CD14-positive monocyte (primary cell): ENCODE measurements around the gene LIN37. TPM values are rescaled to one million over a fixed set of nuclear protein-coding genes. Genes with fewer than 3 reads are reported as not detected.

ENCODE experiments used
- DNase-seq, 3 donors: peaks; one replicate each; pipeline ENCODE4 v3.0.0-alpha.2; 2011 to 2022
- H2AFZ ChIP-seq: 2 replicates; pipeline ENCODE4 v1.6.0; 2012; ENCODE audit warnings: mild to moderate bottlenecking, low read depth, low read length, inconsistent platforms; ENCODE audit not compliant: insufficient read depth, poor library complexity, severe bottlenecking
- H3K27ac ChIP-seq, 2 donors: 1 replicate in 1 of 2; 2 replicates in 1 of 2; pipeline ENCODE4 v1.5.1; 2012 to 2013; ENCODE audit warnings: low read length in 2 of 2, control low read depth in 1 of 2, inconsistent platforms in 1 of 2, low read depth in 1 of 2, mild to moderate bottlenecking in 1 of 2
- H3K27me3 ChIP-seq, 2 donors: one replicate each; pipeline versions ENCODE4 v1.6.0 to v1.6.1; 2011 to 2013; ENCODE audit warnings: low read length in 2 of 2; ENCODE audit not compliant: control insufficient read depth in 2 of 2, insufficient read depth in 2 of 2
- H3K36me3 ChIP-seq, 2 donors: replicated peaks in 1 of 2; 1 replicate in 1 of 2; 2 replicates in 1 of 2; pipeline versions ENCODE4 v1.5.1 to v1.6.1; 2012 to 2013; ENCODE audit warnings: low read length in 2 of 2, control low read depth in 1 of 2, inconsistent platforms in 1 of 2, mild to moderate bottlenecking in 1 of 2; ENCODE audit not compliant: insufficient read depth in 2 of 2, control insufficient read depth in 1 of 2
- H3K4me1 ChIP-seq, 2 donors: 1 replicate in 1 of 2; 2 replicates in 1 of 2; pipeline versions ENCODE4 v1.5.1 to v1.6.1; 2012 to 2013; ENCODE audit warnings: low read length in 2 of 2, control low read depth in 1 of 2, inconsistent platforms in 1 of 2, mild to moderate bottlenecking in 1 of 2, moderate library complexity in 1 of 2; ENCODE audit not compliant: insufficient read depth in 2 of 2, control insufficient read depth in 1 of 2
- H3K4me2 ChIP-seq: replicated peaks from 2 replicates; pipeline ENCODE3; 2012; ENCODE audit warnings: low read length, moderate library complexity, mild to moderate bottlenecking; ENCODE audit not compliant: poor library complexity, severe bottlenecking; ENCODE audit errors: extremely low read depth
- H3K4me3 ChIP-seq, 3 experiments: fragments of 200-600 bp in 1 of 3; sonication (generic) in 1 of 3; replicated peaks in 1 of 3; 1 replicate in 2 of 3; 2 replicates in 1 of 3; pipeline ENCODE4 v1.5.1; 2011 to 2013; ENCODE audit warnings: low read length in 3 of 3, mild to moderate bottlenecking in 3 of 3, control low read depth in 2 of 3, low read depth in 2 of 3, inconsistent platforms in 1 of 3, moderate library complexity in 1 of 3
- H3K79me2 ChIP-seq: 2 replicates; pipeline ENCODE4 v1.6.0; 2012; ENCODE audit warnings: mild to moderate bottlenecking, control low read depth, inconsistent platforms, low read length, moderate library complexity; ENCODE audit not compliant: insufficient read depth
- H3K9ac ChIP-seq: 2 replicates; pipeline ENCODE4 v1.6.0; 2017; ENCODE audit warnings: low read length, mild to moderate bottlenecking; ENCODE audit not compliant: insufficient read depth, poor library complexity, severe bottlenecking
- H3K9me3 ChIP-seq, 2 donors: replicated peaks in 1 of 2; 1 replicate in 1 of 2; 2 replicates in 1 of 2; pipeline versions ENCODE4 v1.5.1 to v1.6.1; 2012 to 2013; ENCODE audit warnings: low read length in 2 of 2, control low read depth in 1 of 2; ENCODE audit not compliant: control insufficient read depth in 1 of 2, insufficient read depth in 1 of 2
- H4K20me1 ChIP-seq: 2 replicates; pipeline ENCODE4 v1.6.0; 2012; ENCODE audit warnings: mild to moderate bottlenecking, low read length, control low read depth, moderate library complexity; ENCODE audit not compliant: insufficient read depth
- H3K27ac Mint-ChIP-seq, 7 donors: one replicate each; pipeline ENCODE4 v1.8.0; 2020; ENCODE audit warnings: mild to moderate bottlenecking in 7 of 7, mixed read lengths in 7 of 7, moderate library complexity in 6 of 7, inconsistent platforms in 2 of 7
- H3K27me3 Mint-ChIP-seq, 3 donors: one replicate each; pipeline ENCODE4 v1.8.0; 2021 to 2022; ENCODE audit warnings: low read depth in 3 of 3, mild to moderate bottlenecking in 3 of 3, mixed read lengths in 3 of 3, moderate library complexity in 3 of 3, inconsistent platforms in 1 of 3
- H3K36me3 Mint-ChIP-seq, 2 donors: one replicate each; pipeline ENCODE4 v1.8.0; 2020; ENCODE audit warnings: mixed read lengths in 2 of 2, inconsistent platforms in 1 of 2, mild to moderate bottlenecking in 1 of 2
- H3K4me1 Mint-ChIP-seq: one replicate; pipeline ENCODE4 v1.8.0; 2020; ENCODE audit warnings: mild to moderate bottlenecking, mixed read lengths
- H3K4me3 Mint-ChIP-seq, 2 donors: one replicate each; pipeline ENCODE4 v1.8.0; 2020; ENCODE audit warnings: mild to moderate bottlenecking in 2 of 2, mixed read lengths in 2 of 2, moderate library complexity in 1 of 2
- H3K9me3 Mint-ChIP-seq, 7 donors: one replicate each; pipeline ENCODE4 v1.8.0; 2020 to 2022; ENCODE audit warnings: mixed read lengths in 7 of 7, mild to moderate bottlenecking in 6 of 7, moderate library complexity in 6 of 7, inconsistent platforms in 2 of 7
- WGBS: methylation state at CpG from one replicate; pipeline ENCODE4 v1.1.5; 2013; ENCODE audit warnings: missing lambda C conversion rate; ENCODE audit not compliant: insufficient coverage; 5-methylcytosine and 5-hydroxymethylcytosine counted together
- intact Hi-C, 2 donors: fragments of 100-400 bp; cut with micrococcal nuclease; formaldehyde crosslinking; loops; one replicate each; pipeline versions ENCODE4 v1.15.0 to v1.15.1; 2023
- polyA plus RNA-seq, 3 donors: library from polyadenylated mRNA; depleted of rRNA in 1 of 3; unstranded in 2 of 3; stranded (reverse) in 1 of 3; fragments of 300-500 nt in 2 of 3; fragments of >200 nt in 1 of 3; fragmentation: Illumina TruSeq in 2 of 3; gene quantifications; 1 replicate in 2 of 3; 2 replicates in 1 of 3; pipeline ENCODE4 v1.2.3, GENCODE V29; 2012 to 2021
- TF ChIP-seq, protein P1 (sequence below): fragments of 200-600 bp; IDR thresholded peaks from one replicate; pipeline ENCODE4 v1.8.0; 2022; ENCODE audit warnings: antibody characterized with exemption, mild to moderate bottlenecking

Gene LIN37
- polyA plus RNA-seq, 3 donors = 5.6 to 28.6 (median 7.2) TPM

DNA sequence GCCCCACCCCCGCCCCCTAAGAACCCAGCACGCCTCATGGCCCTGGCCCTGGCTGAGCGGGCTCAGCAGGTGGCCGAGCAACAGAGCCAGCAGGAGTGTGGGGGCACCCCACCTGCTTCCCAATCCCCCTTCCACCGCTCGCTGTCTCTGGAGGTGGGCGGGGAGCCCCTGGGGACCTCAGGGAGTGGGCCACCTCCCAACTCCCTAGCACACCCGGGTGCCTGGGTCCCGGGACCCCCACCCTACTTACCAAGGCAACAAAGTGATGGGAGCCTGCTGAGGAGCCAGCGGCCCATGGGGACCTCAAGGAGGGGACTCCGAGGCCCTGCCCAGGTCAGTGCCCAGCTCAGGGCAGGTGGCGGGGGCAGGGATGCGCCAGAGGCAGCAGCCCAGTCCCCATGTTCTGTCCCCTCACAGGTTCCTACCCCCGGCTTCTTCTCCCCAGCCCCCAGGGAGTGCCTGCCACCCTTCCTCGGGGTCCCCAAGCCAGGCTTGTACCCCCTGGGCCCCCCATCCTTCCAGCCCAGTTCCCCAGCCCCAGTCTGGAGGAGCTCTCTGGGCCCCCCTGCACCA, 38.9 kb downstream of the LIN37 start:
- no peak for DNase-seq
- Histone ChIP-seq H3K27me3 (no peaks in the 10 kb centered on the region), H3K36me3 (peaks cover 17 to 24% of the 10 kb centered on the region in 2 donors), H3K4me3 (no peak overlapping the region), H3K79me2 (no peaks in the 10 kb centered on the region), H4K20me1 (no peaks in the 10 kb centered on the region), H2AFZ (no peak overlapping the region), H3K9ac (no peak overlapping the region), H3K4me2 (no peak overlapping the region), H3K4me1 (no peaks in the 10 kb centered on the region), H3K27ac (no peak overlapping the region), H3K9me3 (no peaks in the 10 kb centered on the region)
- no peak overlapping the region for H3K4me3 Mint-ChIP-seq
- TF ChIP-seq, protein P1, sequence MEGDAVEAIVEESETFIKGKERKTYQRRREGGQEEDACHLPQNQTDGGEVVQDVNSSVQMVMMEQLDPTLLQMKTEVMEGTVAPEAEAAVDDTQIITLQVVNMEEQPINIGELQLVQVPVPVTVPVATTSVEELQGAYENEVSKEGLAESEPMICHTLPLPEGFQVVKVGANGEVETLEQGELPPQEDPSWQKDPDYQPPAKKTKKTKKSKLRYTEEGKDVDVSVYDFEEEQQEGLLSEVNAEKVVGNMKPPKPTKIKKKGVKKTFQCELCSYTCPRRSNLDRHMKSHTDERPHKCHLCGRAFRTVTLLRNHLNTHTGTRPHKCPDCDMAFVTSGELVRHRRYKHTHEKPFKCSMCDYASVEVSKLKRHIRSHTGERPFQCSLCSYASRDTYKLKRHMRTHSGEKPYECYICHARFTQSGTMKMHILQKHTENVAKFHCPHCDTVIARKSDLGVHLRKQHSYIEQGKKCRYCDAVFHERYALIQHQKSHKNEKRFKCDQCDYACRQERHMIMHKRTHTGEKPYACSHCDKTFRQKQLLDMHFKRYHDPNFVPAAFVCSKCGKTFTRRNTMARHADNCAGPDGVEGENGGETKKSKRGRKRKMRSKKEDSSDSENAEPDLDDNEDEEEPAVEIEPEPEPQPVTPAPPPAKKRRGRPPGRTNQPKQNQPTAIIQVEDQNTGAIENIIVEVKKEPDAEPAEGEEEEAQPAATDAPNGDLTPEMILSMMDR = no peak
- intact Hi-C loops = no loop called here
- 97% methylated on average over 7 of the region's 15 CpGs for WGBS
- H3K9me3 Mint-ChIP-seq = no peaks in the 10 kb centered on the region
- H3K4me1 Mint-ChIP-seq = no peaks in the 10 kb centered on the region
- H3K36me3 Mint-ChIP-seq = peaks cover 20 to 37% of the 10 kb centered on the region in 2 donors
- H3K27ac Mint-ChIP-seq = no peak overlapping the region
- H3K27me3 Mint-ChIP-seq = peaks cover 0 to 5% (median 0%) of the 10 kb centered on the region in 3 donors

DNA sequence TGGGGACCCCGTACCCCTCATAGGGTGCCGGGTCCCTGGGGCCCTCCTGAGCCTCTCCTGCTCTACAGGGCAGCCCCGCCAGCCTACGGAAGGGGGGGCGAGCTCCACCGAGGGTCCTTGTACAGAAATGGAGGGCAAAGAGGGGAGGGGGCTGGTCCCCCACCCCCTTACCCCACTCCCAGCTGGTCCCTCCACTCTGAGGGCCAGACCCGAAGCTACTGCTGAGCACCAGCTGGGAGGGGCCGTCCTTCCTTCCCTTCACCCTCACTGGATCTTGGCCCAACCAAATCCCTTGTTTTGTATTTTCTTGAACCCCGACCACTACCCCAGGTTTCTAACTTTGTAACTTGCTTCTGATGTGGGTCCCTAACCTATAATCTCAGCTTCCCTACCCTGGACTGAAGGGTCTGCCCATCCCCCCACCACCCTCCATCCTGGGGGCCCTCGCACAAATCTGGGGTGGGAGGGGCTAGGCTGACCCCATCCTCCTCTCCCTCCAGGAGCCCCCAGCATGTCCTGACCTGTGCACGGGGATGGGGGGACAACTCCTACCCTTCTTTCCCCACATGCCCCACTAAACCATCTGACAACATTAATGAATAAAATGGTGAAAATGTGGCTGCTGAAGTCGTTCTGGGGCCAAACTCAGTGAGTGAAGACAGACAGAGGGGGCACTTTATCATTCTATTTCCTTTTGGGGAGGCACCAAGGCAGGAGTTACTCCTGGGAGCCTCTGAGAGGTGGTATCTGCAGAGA, 40.0 kb downstream of the LIN37 start:
- TF ChIP-seq, protein P1 = no peak
- Histone ChIP-seq H3K9ac (no peak overlapping the region), H3K4me3 (no peak overlapping the region), H3K27ac (no peak overlapping the region), H3K36me3 (peaks cover 7 to 13% of the 10 kb centered on the region in 2 donors), H3K27me3 (no peaks in the 10 kb centered on the region), H3K9me3 (no peaks in the 10 kb centered on the region), H4K20me1 (no peaks in the 10 kb centered on the region), H2AFZ (no peak overlapping the region), H3K4me1 (no peaks in the 10 kb centered on the region), H3K4me2 (no peak overlapping the region), H3K79me2 (no peaks in the 10 kb centered on the region)
- Mint-ChIP-seq H3K36me3 (peaks cover 11 to 26% of the 10 kb centered on the region in 2 donors), H3K4me1 (no peaks in the 10 kb centered on the region), H3K9me3 (no peaks in the 10 kb centered on the region), H3K27me3 (peaks cover 0 to 4% (median 3%) of the 10 kb centered on the region in 3 donors), H3K27ac (no peak overlapping the region), H3K4me3 (no peak overlapping the region)
- no peak for DNase-seq
- intact Hi-C loops = no loop called here
- 96% methylated on average over 3 of the region's 12 CpGs for WGBS
